Esophagus muscularis mucosa (tissue), 4 donors: ENCODE measurements around the gene EFHC1. TPM values are rescaled to one million over a fixed set of nuclear protein-coding genes. Genes with fewer than 3 reads are reported as not detected.
A peak's percentile ranks its signal among the peaks of the same experiment; 100 is the strongest.

ENCODE experiments used
- DNase-seq: peaks from one replicate; pipeline ENCODE4 v3.0.0-alpha.2; 2017; ENCODE audit errors: extremely low spot score
- H3K27ac ChIP-seq, 4 donors: fragments of 200-600 bp; sonication (generic); replicated peaks in 1 of 4; 1 replicate in 3 of 4; 2 replicates in 1 of 4; pipeline ENCODE4 v1.5.1; 2016 to 2019; ENCODE audit warnings: mild to moderate bottlenecking in 1 of 4
- H3K27me3 ChIP-seq, 4 donors: fragments of 200-600 bp; sonication (generic); one replicate each; pipeline versions ENCODE4 v1.5.1 to v1.6.0; 2016 to 2019
- H3K36me3 ChIP-seq, 4 donors: fragments of 200-600 bp; sonication (generic); one replicate each; pipeline ENCODE4 v1.5.1; 2016 to 2019
- H3K4me1 ChIP-seq, 4 donors: fragments of 200-600 bp; sonication (generic); one replicate each; pipeline ENCODE4 v1.5.1; 2016 to 2019
- H3K4me3 ChIP-seq, 4 donors: fragments of 200-600 bp; sonication (generic); 1 replicate in 2 of 4; 2 replicates in 2 of 4; pipeline ENCODE4 v1.5.1; 2016 to 2019; ENCODE audit warnings: mild to moderate bottlenecking in 4 of 4, moderate library complexity in 1 of 4
- H3K9me3 ChIP-seq, 4 donors: fragments of 200-600 bp; sonication (generic); 1 replicate in 3 of 4; 2 replicates in 1 of 4; pipeline ENCODE4 v1.5.1; 2016 to 2019
- EP300 ChIP-seq: sonication (generic); formaldehyde crosslinking; IDR thresholded peaks from one replicate; pipeline ENCODE4 v1.6.1; 2017; ENCODE audit warnings: antibody characterized with exemption
- POLR2A ChIP-seq: fragments of 450-650 bp; IDR thresholded peaks from one replicate; pipeline ENCODE4 v1.6.1; 2017; ENCODE audit warnings: antibody characterized with exemption, moderate library complexity, mild to moderate bottlenecking, low read depth
- POLR2AphosphoS5 ChIP-seq, 2 donors: sonication (generic); formaldehyde crosslinking; IDR thresholded peaks; one replicate each; pipeline ENCODE4 v1.6.1; 2017; ENCODE audit warnings: antibody characterized with exemption in 2 of 2
- WGBS: methylation state at CpG from one replicate; pipeline ENCODE4 v1.1.5; 2018; 5-methylcytosine and 5-hydroxymethylcytosine counted together
- intact Hi-C: fragments of 100-400 bp; cut with DNase I; formaldehyde crosslinking; loops from one replicate; pipeline ENCODE4 v1.15.1; 2023
- total RNA-seq, 4 donors: library from RNA; depleted of rRNA; stranded (reverse); fragments of >200 nt; gene quantifications; one replicate each; pipeline versions ENCODE4 v1.1.0 to v1.2.1, GENCODE V29; 2016
- TF ChIP-seq, protein P1 (sequence below), 3 experiments: fragments of 200-600 bp in 2 of 3; fragments of 450-650 bp in 1 of 3; sonication (generic) in 2 of 3; IDR thresholded peaks; one replicate each; pipeline ENCODE4 v1.5.1; 2017 to 2019; ENCODE audit warnings: antibody characterized with exemption in 3 of 3, mild to moderate bottlenecking in 2 of 3, moderate library complexity in 1 of 3

Gene EFHC1
- total RNA-seq, 4 donors from 2014 or later, result 7.5 to 21.2 (median 10.2) TPM

DNA sequence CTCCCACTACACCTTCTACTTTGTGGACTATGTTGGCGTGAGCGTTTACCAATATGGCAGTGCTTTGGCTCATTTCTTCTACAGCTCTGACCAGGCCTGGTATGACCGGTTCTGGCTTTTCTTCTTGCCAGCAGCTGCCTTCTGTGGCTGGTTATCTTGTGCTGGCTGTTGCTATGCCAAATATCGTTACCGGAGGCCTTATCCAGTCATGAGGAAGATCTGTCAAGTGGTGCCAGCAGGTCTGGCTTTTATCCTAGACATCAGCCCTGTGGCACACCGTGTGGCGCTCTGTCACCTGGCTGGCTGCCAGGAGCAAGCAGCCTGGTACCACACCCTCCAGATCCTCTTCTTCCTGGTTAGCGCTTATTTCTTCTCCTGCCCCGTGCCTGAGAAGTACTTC, 16.5 kb upstream of the EFHC1 start:
- H3K4me3 ChIP-seq, result no peak overlapping the region
- no peak for DNase-seq
- H3K36me3 ChIP-seq, result peaks cover 0 to 30% (median 8%) of the 10 kb centered on the region in 4 donors
- TF ChIP-seq POLR2A, result no peak
- TF ChIP-seq, protein P1, sequence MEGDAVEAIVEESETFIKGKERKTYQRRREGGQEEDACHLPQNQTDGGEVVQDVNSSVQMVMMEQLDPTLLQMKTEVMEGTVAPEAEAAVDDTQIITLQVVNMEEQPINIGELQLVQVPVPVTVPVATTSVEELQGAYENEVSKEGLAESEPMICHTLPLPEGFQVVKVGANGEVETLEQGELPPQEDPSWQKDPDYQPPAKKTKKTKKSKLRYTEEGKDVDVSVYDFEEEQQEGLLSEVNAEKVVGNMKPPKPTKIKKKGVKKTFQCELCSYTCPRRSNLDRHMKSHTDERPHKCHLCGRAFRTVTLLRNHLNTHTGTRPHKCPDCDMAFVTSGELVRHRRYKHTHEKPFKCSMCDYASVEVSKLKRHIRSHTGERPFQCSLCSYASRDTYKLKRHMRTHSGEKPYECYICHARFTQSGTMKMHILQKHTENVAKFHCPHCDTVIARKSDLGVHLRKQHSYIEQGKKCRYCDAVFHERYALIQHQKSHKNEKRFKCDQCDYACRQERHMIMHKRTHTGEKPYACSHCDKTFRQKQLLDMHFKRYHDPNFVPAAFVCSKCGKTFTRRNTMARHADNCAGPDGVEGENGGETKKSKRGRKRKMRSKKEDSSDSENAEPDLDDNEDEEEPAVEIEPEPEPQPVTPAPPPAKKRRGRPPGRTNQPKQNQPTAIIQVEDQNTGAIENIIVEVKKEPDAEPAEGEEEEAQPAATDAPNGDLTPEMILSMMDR (IDR thresholded peaks at IDR 0.05), result no peak
- no peak for TF ChIP-seq EP300
- TF ChIP-seq POLR2AphosphoS5 (IDR thresholded peaks at IDR 0.05), result no peak
- H3K9me3 ChIP-seq, result no peaks in the 10 kb centered on the region
- intact Hi-C loops, result no loop called here
- no peaks in the 10 kb centered on the region for H3K27me3 ChIP-seq
- H3K27ac ChIP-seq, result no peak overlapping the region
- WGBS, result 90% methylated on average over 6 of the region's 9 CpGs
- peaks cover 0 to 15% (median 5%) of the 10 kb centered on the region in 4 donors for H3K4me1 ChIP-seq

DNA sequence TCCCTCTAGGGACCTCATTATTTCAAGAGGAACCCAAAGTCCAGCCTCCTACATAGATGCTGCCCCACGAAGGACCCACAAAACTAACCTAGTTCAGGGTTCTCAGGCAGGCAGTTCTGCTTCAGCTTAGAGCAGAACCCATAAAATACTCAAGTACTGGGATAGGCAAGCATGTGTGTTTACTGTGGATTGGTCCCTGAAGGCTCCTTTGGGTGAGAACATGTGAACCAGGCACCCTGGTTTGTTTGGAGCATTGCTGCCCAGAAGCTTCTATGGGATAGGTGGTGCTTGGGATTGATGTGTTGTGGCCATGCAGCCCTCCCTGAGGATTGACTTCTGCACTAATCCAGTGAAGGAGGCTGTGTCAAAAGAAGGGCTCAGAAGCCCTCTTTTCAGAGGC, 14.9 kb upstream of the EFHC1 start:
- intact Hi-C loops, result no loop called here
- WGBS, result 100% methylated on average over 1 of the region's 1 CpG
- Histone ChIP-seq H3K36me3 (peaks cover 0 to 30% (median 8%) of the 10 kb centered on the region in 4 donors), H3K27me3 (no peaks in the 10 kb centered on the region), H3K4me1 (peaks cover 3 to 15% (median 7%) of the 10 kb centered on the region in 4 donors), H3K9me3 (no peaks in the 10 kb centered on the region), H3K4me3 (no peak overlapping the region), H3K27ac (no peak overlapping the region)
- no peak for TF ChIP-seq POLR2A
- TF ChIP-seq POLR2AphosphoS5 (IDR thresholded peaks at IDR 0.05), result no peak
- DNase-seq, result no peak

DNA sequence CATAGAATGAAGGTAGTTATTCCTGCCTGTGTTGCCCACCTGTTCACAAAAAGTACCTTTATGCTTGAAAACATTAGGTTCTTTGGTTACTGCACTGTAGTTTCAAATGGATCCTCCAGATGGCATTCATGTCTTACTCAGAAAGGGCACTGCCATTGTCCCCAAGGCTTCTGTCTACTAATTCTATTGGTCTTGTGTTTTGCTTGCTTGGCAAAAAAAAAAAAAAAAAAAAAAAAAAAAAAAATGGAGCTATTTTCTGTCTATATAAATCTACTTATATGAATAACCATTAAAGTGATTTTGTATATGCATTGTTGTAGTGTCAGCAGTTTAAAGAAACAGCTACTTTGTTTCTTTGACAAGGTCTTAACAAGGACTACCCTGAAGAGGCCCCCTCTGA, 12.7 kb upstream of the EFHC1 start:
- no peak overlapping the region for H3K4me3 ChIP-seq
- no peaks in the 10 kb centered on the region for H3K27me3 ChIP-seq
- H3K36me3 ChIP-seq, result peaks cover 0 to 30% (median 8%) of the 10 kb centered on the region in 4 donors
- intact Hi-C loops, result no loop called here
- H3K4me1 ChIP-seq, result peaks cover 3 to 24% (median 17%) of the 10 kb centered on the region in 4 donors
- DNase-seq, result no peak
- TF ChIP-seq, protein P1 (IDR thresholded peaks at IDR 0.05), result peak in 2 of 3 experiments; percentile 20 to 42
- TF ChIP-seq EP300 (no peak), POLR2A (no peak)
- no peaks in the 10 kb centered on the region for H3K9me3 ChIP-seq
- H3K27ac ChIP-seq, result no peak overlapping the region

DNA sequence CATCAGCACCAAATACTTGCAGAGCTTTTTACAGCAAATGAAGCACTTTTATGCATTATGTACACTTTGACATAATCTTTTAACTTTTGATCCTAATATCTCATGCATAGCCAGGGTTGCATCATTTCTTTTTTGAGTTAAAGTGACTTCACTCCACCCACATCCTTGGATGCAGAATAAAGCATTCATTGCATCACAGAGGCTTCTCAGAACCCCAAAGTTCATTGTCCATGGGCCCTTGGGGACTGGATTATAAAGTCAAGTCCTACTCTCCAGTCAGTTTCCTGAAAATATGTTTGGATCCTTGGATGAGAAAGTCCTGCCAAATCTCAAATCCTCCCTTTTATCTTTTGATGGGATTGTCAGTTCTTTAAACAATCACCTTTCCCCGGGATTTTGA, 10.6 kb upstream of the EFHC1 start:
- peaks cover 0 to 21% (median 17%) of the 10 kb centered on the region in 4 donors for H3K4me1 ChIP-seq
- peaks cover 0 to 11% (median 0%) of the 10 kb centered on the region in 4 donors for H3K36me3 ChIP-seq
- H3K27me3 ChIP-seq, result no peaks in the 10 kb centered on the region
- TF ChIP-seq EP300 (no peak), POLR2A (no peak)
- TF ChIP-seq, protein P1 (IDR thresholded peaks at IDR 0.05), result no peak
- no peak overlapping the region for H3K4me3 ChIP-seq
- DNase-seq, result no peak
- intact Hi-C loops, result no loop called here
- no peak overlapping the region for H3K27ac ChIP-seq
- 48% methylated on average over 1 of the region's 1 CpG for WGBS
- H3K9me3 ChIP-seq, result no peaks in the 10 kb centered on the region

DNA sequence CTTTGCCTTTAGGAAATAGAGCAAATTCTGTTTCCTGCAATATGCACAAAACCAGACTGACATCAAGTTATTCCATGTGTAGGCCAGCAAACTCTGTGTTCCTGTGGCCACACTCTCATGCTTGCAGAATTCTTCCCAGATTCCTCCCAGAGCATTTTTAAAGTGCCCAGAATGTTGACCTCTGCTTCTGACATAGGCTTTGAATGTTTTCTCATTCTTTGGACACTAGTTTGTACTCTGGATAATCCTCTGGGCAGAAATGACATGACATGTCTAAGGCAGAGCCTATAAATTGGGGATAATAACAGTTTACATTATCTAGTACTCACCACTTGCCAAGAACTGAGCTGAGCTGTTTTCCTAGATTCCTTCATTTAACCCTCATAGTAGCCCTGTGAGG, 9.2 kb upstream of the EFHC1 start:
- no peaks in the 10 kb centered on the region for H3K36me3 ChIP-seq
- H3K4me3 ChIP-seq, result no peak overlapping the region
- intact Hi-C loops, result loop anchor here (5.0 kb wide), 1 partner anchor 49 kb away; the partner anchor contains the start of gene PAQR8
- H3K9me3 ChIP-seq, result no peaks in the 10 kb centered on the region
- TF ChIP-seq EP300 (no peak), POLR2AphosphoS5 (IDR thresholded peaks at IDR 0.05) (no peak), POLR2A (no peak)
- TF ChIP-seq, protein P1 (IDR thresholded peaks at IDR 0.05), result no peak
- H3K27me3 ChIP-seq, result no peaks in the 10 kb centered on the region
- DNase-seq, result no peak
- H3K4me1 ChIP-seq, result peaks cover 0 to 21% (median 17%) of the 10 kb centered on the region in 4 donors
- peak overlapping the region in 1 of 4 donors; percentile 48 for H3K27ac ChIP-seq
